Fibroblast of lung (primary cell): ENCODE measurements around the gene KCNMA1.

ENCODE experiments used
- CTCF ChIP-seq, 2 donors: IDR thresholded peaks in 1 of 2; conservative IDR thresholded peaks in 1 of 2; 1 replicate in 1 of 2; 2 replicates in 1 of 2; pipeline ENCODE4 v1.5.1; 2011 to 2012; ENCODE audit warnings: low read length in 2 of 2, control low read depth in 1 of 2, inconsistent platforms in 1 of 2, low read depth in 1 of 2, mild to moderate bottlenecking in 1 of 2
- EZH2 ChIP-seq: IDR thresholded peaks from 2 replicates; pipeline ENCODE4 v1.5.1; 2012; ENCODE audit warnings: low read length, control low read depth, mild to moderate bottlenecking; ENCODE audit errors: missing control alignments

DNA sequence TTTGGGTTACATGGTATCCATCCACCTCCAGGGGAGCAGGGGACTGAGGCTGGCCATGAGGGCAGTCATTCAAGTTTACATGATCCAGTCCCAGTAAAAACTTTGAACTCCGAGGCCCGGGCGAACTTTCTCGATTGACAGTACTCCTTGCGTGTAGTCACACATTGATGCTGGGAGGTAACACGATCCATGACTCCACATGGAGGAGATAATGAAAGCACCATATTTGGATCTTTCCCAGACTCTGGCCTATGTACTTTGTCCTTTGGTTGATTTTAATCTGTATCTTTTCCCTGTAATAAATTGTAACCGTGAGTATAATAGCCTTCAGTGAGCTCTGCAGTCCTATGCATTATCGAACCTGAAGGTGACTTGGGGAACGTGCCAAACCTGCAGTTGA is 401.6 kb downstream of the KCNMA1 start:
- TF ChIP-seq CTCF (conservative IDR thresholded peaks at IDR 0.05 in 1 of 2, IDR thresholded peaks at IDR 0.05 in 1 of 2; ENCODE audit: low read depth in 1 of 2, low read length in 2 of 2): no peak
- no peak for TF ChIP-seq EZH2
